Central memory CD8-positive, alpha-beta T cell (primary cell): Measurements from ENCODE around the gene GRIN2D.

ENCODE experiments used
- ATAC-seq: fragments of 150-1000 bp; cut with Tn5 transposase; replicated peaks from 2 replicates; pipeline ENCODE4 v1.10.0; 2022; ENCODE audit warnings: mild to moderate bottlenecking, moderate FRiP score, moderate number of reproducible peaks; ENCODE audit not compliant: poor library complexity, severe bottlenecking; ENCODE audit errors: extremely low read depth
- DNase-seq, 2 donors: peaks; one replicate each; pipeline ENCODE4 v3.0.0; 2021; ENCODE audit warnings: low spot score in 2 of 2
- H3K27ac Mint-ChIP-seq: one replicate; pipeline ENCODE4 v1.8.0; 2022; ENCODE audit warnings: low read depth, mild to moderate bottlenecking, moderate library complexity, mixed read lengths
- H3K27me3 Mint-ChIP-seq: one replicate; pipeline ENCODE4 v1.8.0; 2022; ENCODE audit warnings: mixed read lengths
- H3K36me3 Mint-ChIP-seq: one replicate; pipeline ENCODE4 v1.8.0; 2022; ENCODE audit warnings: mild to moderate bottlenecking, moderate library complexity, mixed read lengths; ENCODE audit not compliant: insufficient read depth
- H3K4me1 Mint-ChIP-seq: one replicate; pipeline ENCODE4 v1.8.0; 2022; ENCODE audit warnings: mixed read lengths
- H3K4me3 Mint-ChIP-seq: one replicate; pipeline ENCODE4 v1.8.0; 2022; ENCODE audit warnings: mild to moderate bottlenecking, moderate library complexity, mixed read lengths
- H3K9me3 Mint-ChIP-seq: one replicate; pipeline ENCODE4 v1.8.0; 2022; ENCODE audit warnings: mixed read lengths

The GRIN2D gene

GRCh38 chr19:48436586-48436985 lies 43.1 kb downstream of the GRIN2D start:
- Mint-ChIP-seq H3K27ac (no peak overlapping the region), H3K4me3 (no peak overlapping the region), H3K36me3 (peaks cover 3% of the 10 kb centered on the region), H3K9me3 (no peaks in the 10 kb centered on the region), H3K27me3 (peaks cover 32% of the 10 kb centered on the region), H3K4me1 (peaks cover 1% of the 10 kb centered on the region)
- ATAC-seq (no peak), DNase-seq (no peak)

GRCh38 chr19:48441360-48442050 lies 48.0 kb downstream of the GRIN2D start:
- Mint-ChIP-seq H3K4me3 (peak overlapping the region; percentile 69), H3K27me3 (peaks cover 34% of the 10 kb centered on the region), H3K9me3 (no peaks in the 10 kb centered on the region), H3K36me3 (peaks cover 14% of the 10 kb centered on the region), H3K27ac (no peak overlapping the region), H3K4me1 (peaks cover 28% of the 10 kb centered on the region)
- ATAC-seq (no peak), DNase-seq (no peak)

GRCh38 chr19:48442116-48443035 lies 48.9 kb downstream of the GRIN2D start:
- no peak overlapping the region for H3K27ac Mint-ChIP-seq
- H3K4me1 Mint-ChIP-seq: peaks cover 28% of the 10 kb centered on the region
- H3K27me3 Mint-ChIP-seq: peaks cover 25% of the 10 kb centered on the region
- H3K9me3 Mint-ChIP-seq: no peaks in the 10 kb centered on the region
- peaks cover 19% of the 10 kb centered on the region for H3K36me3 Mint-ChIP-seq
- DNase-seq (no peak), ATAC-seq (no peak)
- peak overlapping the region; percentile 69 for H3K4me3 Mint-ChIP-seq

- Mint-ChIP-seq H3K4me3 (no peak overlapping the region), H3K27ac (no peak overlapping the region), H3K36me3 (peaks cover 24% of the 10 kb centered on the region), H3K4me1 (peaks cover 31% of the 10 kb centered on the region), H3K9me3 (no peaks in the 10 kb centered on the region), H3K27me3 (peaks cover 18% of the 10 kb centered on the region)
- ATAC-seq (no peak), DNase-seq (no peak)
These were observed 49.8 kb downstream of the GRIN2D start for GRCh38 chr19:48443256-48443655.
